HCT116 (cell line): ENCODE measurements around the gene PSME2. TPM values are rescaled to one million over a fixed set of nuclear protein-coding genes. Genes with fewer than 3 reads are reported as not detected.

Experiments used
- ATAC-seq: fragments of 200-7000 bp; cut with Tn5 transposase; 2 replicates; pipeline ENCODE4 v1.9.1; 2020; ENCODE audit warnings: mild to moderate bottlenecking, moderate library complexity
- BruUV-seq: library from RNA; stranded (reverse); fragments of 400-500 nt; replicated peaks from 2 replicates; lab custom pipeline; 2021; lab: Mats Ljungman, UMichigan
- CTCF ChIA-PET: fragments of 300-600 bp; sonication (Branson Sonifier 250); formaldehyde crosslinking; loops from one replicate; lab custom pipeline; 2021; ENCODE audit warnings: antibody characterized with exemption; lab: Charles Lee
- POLR2A ChIA-PET: fragments of 300-600, 350-600 bp; sonication (Branson Sonifier 250); formaldehyde crosslinking; loops from one replicate; lab custom pipeline; 2021; ENCODE audit warnings: antibody characterized with exemption; lab: Charles Lee
- RAD21 ChIA-PET, 2 experiments: fragments of 300-600 bp; sonication (Branson Sonifier 250); formaldehyde crosslinking; loops; one replicate each; lab custom pipeline; 2023; ENCODE audit warnings: low total read pairs in 2 of 2; ENCODE audit not compliant: uncharacterized antibody in 2 of 2, unreplicated experiment in 2 of 2, low non-redundant PET in 1 of 2; lab: Charles Lee
- DNase-seq: peaks from one replicate; pipeline ENCODE4 v3.0.0-alpha.2; 2010; ENCODE audit warnings: low read depth, low spot score
- H2AFZ ChIP-seq: fragments of 200-600 bp; shearing (Covaris generic), sonication (generic); 2 replicates; pipeline ENCODE4 v1.6.1; 2017; ENCODE audit warnings: low read depth, mixed run types, mixed read lengths, antibody characterized with exemption, low read length; ENCODE audit not compliant: poor library complexity, severe bottlenecking
- H3K27ac ChIP-seq: 2 replicates; pipeline ENCODE4 v1.5.1; 2012; ENCODE audit warnings: low read depth, low read length
- H3K27me3 ChIP-seq: fragments of 200-600 bp; sonication (generic); 2 replicates; pipeline ENCODE4 v1.6.1; 2016; ENCODE audit warnings: mixed run types, low read length, mixed read lengths; ENCODE audit not compliant: insufficient read depth
- H3K36me3 ChIP-seq, 2 experiments: fragments of 200-500 bp in 1 of 2; fragments of 200-600 bp in 1 of 2; sonication (Bioruptor generic) in 1 of 2; sonication (generic) in 1 of 2; 2 replicates each; pipeline versions ENCODE4 v1.5.1 to v1.6.1; 2014 to 2016; ENCODE audit warnings: low read length in 2 of 2, inconsistent platforms in 1 of 2, mixed read lengths in 1 of 2, mixed run types in 1 of 2; ENCODE audit not compliant: insufficient read depth in 2 of 2, control insufficient read depth in 1 of 2
- H3K4me1 ChIP-seq, 2 experiments: fragments of 200-600 bp in 1 of 2; sonication (generic) in 1 of 2; 2 replicates each; pipeline versions ENCODE4 v1.5.1 to v1.6.1; 2012 to 2017; ENCODE audit warnings: low read length in 2 of 2, inconsistent platforms in 1 of 2, mild to moderate bottlenecking in 1 of 2, mixed read lengths in 1 of 2, mixed run types in 1 of 2, moderate library complexity in 1 of 2; ENCODE audit not compliant: insufficient read depth in 2 of 2, control insufficient read depth in 1 of 2
- H3K4me2 ChIP-seq: fragments of 200-600 bp; sonication (generic); 2 replicates; pipeline ENCODE4 v1.6.1; 2017; ENCODE audit warnings: mixed run types, low read length, mixed read lengths
- H3K4me3 ChIP-seq, 2 experiments: fragments of 200-600 bp in 1 of 2; sonication (generic) in 1 of 2; replicated peaks in 1 of 2; 2 replicates each; pipeline ENCODE4 v1.5.1; 2011 to 2016; ENCODE audit warnings: low read length in 2 of 2, control low read depth in 1 of 2, low read depth in 1 of 2, mild to moderate bottlenecking in 1 of 2, mixed read lengths in 1 of 2, mixed run types in 1 of 2
- H3K79me2 ChIP-seq: fragments of 200-600 bp; sonication (generic); 2 replicates; pipeline ENCODE4 v1.6.1; 2017; ENCODE audit warnings: mild to moderate bottlenecking, mixed run types, low read length, moderate library complexity, mixed read lengths; ENCODE audit not compliant: insufficient read depth
- H3K9ac ChIP-seq: fragments of 200-600 bp; sonication (generic); 2 replicates; pipeline ENCODE4 v1.6.1; 2016; ENCODE audit warnings: low read length, mixed read lengths
- H3K9me2 ChIP-seq: fragments of 200-600 bp; sonication (generic), shearing (Covaris generic); 2 replicates; pipeline ENCODE4 v1.6.1; 2017; ENCODE audit warnings: mixed run types, mild to moderate bottlenecking, moderate library complexity; ENCODE audit not compliant: insufficient read depth
- H3K9me3 ChIP-seq, 2 experiments: fragments of 200-500 bp in 1 of 2; fragments of 200-600 bp in 1 of 2; sonication (Bioruptor generic) in 1 of 2; sonication (generic) in 1 of 2; 2 replicates each; pipeline ENCODE4 v1.6.1; 2014 to 2017; ENCODE audit warnings: low read length in 2 of 2, mixed read lengths in 2 of 2, inconsistent platforms in 1 of 2, low read depth in 1 of 2, mild to moderate bottlenecking in 1 of 2, mixed run types in 1 of 2, moderate library complexity in 1 of 2; ENCODE audit not compliant: control insufficient read depth in 1 of 2, insufficient read depth in 1 of 2
- H4K20me1 ChIP-seq: fragments of 200-600 bp; sonication (generic), shearing (Covaris generic); 2 replicates; pipeline ENCODE4 v1.6.1; 2017; ENCODE audit warnings: mixed run types, mild to moderate bottlenecking, moderate library complexity; ENCODE audit not compliant: insufficient read depth
- ATF3 ChIP-seq: IDR thresholded peaks from 2 replicates; pipeline ENCODE4 v1.6.1; 2012
- CBX3 ChIP-seq: IDR thresholded peaks from 2 replicates; pipeline ENCODE4 v1.6.1; 2012; ENCODE audit warnings: low read depth
- CEBPB ChIP-seq: IDR thresholded peaks from 2 replicates; pipeline ENCODE4 v1.6.1; 2012; ENCODE audit warnings: low read depth
- CTCF ChIP-seq, 3 experiments: fragments of 200-600 bp in 1 of 3; sonication (generic) in 1 of 3; IDR thresholded peaks in 2 of 3; conservative IDR thresholded peaks in 1 of 3; 2 replicates each; pipeline ENCODE4 v1.5.1; 2012 to 2017; ENCODE audit warnings: low read depth in 2 of 3, low read length in 2 of 3, antibody characterized with exemption in 1 of 3, borderline replicate concordance in 1 of 3, control low read depth in 1 of 3, mild to moderate bottlenecking in 1 of 3, mixed read lengths in 1 of 3, mixed run types in 1 of 3, moderate library complexity in 1 of 3; ENCODE audit not compliant: insufficient read depth in 1 of 3
- EGR1 ChIP-seq: IDR thresholded peaks from 2 replicates; pipeline ENCODE4 v1.6.1; 2012; ENCODE audit warnings: low read depth
- ELF1 ChIP-seq: IDR thresholded peaks from 2 replicates; pipeline ENCODE4 v1.6.1; 2012; ENCODE audit warnings: low read depth, borderline replicate concordance
- EZH2 ChIP-seq: fragments of 200-600 bp; sonication (generic); IDR thresholded peaks from 2 replicates; pipeline ENCODE4 v1.6.1; 2017; ENCODE audit warnings: antibody characterized with exemption, mixed run types
- POLR2A ChIP-seq: IDR thresholded peaks from 2 replicates; pipeline ENCODE4 v1.7.0; 2011; ENCODE audit warnings: borderline replicate concordance; ENCODE audit not compliant: insufficient read depth, insufficient read length; ENCODE audit errors: extremely low read depth
- POLR2AphosphoS5 ChIP-seq: IDR thresholded peaks from 2 replicates; pipeline ENCODE4 v1.6.1; 2011; ENCODE audit warnings: mild to moderate bottlenecking, low read depth, low read length, moderate library complexity
- SP1 ChIP-seq: IDR thresholded peaks from 2 replicates; pipeline ENCODE4 v1.6.1; 2012; ENCODE audit warnings: low read depth
- SRF ChIP-seq: IDR thresholded peaks from 2 replicates; pipeline ENCODE4 v1.6.1; 2012; ENCODE audit warnings: low read depth
- TCF7L2 ChIP-seq: IDR thresholded peaks from 2 replicates; pipeline ENCODE4 v1.7.0; 2011; ENCODE audit warnings: borderline replicate concordance, inconsistent platforms; ENCODE audit not compliant: insufficient read depth, insufficient read length; ENCODE audit errors: extremely low read depth
- YY1 ChIP-seq: IDR thresholded peaks from 2 replicates; pipeline ENCODE4 v1.6.1; 2011; ENCODE audit warnings: low read length, low read depth, moderate library complexity, mild to moderate bottlenecking; ENCODE audit not compliant: insufficient replicate concordance; ENCODE audit errors: extremely low read depth
- ZFX ChIP-seq: fragments of 450-650 bp; IDR thresholded peaks from 2 replicates; pipeline ENCODE4 v1.6.1; 2017
- ZNF274 ChIP-seq: fragments of 200-500 bp; sonication (Bioruptor generic); IDR thresholded peaks from 2 replicates; pipeline ENCODE4 v1.6.1; 2014; ENCODE audit warnings: mild to moderate bottlenecking, low read depth, low read length, inconsistent platforms
- intact Hi-C: fragments of 100-400 bp; cut with micrococcal nuclease; formaldehyde crosslinking; loops from 2 replicates; pipeline ENCODE4 v1.10.0; 2022
- total RNA-seq: library from RNA; stranded (reverse); gene quantifications from one replicate; pipeline ENCODE4 v1.2.1, GENCODE V29; 2021; ENCODE audit not compliant: unreplicated experiment
- TF ChIP-seq, protein P1 (sequence below): IDR thresholded peaks from 2 replicates; pipeline ENCODE4 v1.6.1; 2012

The PSME2 gene
- total RNA-seq, 1 experiment from 2014 or later: 160 TPM

DNA sequence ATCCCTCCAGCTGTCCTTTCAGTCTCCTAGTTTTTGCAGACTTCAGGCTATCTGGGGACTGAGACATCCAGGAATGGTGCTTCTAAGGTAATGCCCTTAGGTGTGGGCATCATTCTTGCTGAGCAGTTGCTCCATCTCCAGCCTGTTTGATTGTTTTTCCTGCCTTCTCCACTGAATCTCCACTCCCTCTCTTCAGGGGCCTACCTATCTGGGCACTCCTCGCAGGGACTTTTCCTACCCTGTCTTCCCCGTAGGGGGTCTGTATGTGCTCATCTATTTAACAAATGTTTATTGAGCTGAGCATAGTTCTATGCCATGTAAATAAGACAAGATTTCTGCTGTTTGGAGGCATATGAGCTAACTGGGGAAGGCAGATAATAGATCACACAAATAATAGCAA, 13.4 kb downstream of the PSME2 start (continued):
- no peak for TF ChIP-seq YY1

- Histone ChIP-seq H3K9me2 (no peaks in the 10 kb centered on the region), H3K9ac (no peak overlapping the region), H4K20me1 (no peaks in the 10 kb centered on the region), H3K4me3 (no peak overlapping the region), H3K27ac (no peak overlapping the region), H3K27me3 (no peaks in the 10 kb centered on the region), H3K9me3 (no peaks in the 10 kb centered on the region), H2AFZ (no peak overlapping the region), H3K4me2 (no peak overlapping the region), H3K79me2 (peaks cover 3% of the 10 kb centered on the region; the same call in 1 of the 2 replicates), H3K4me1 (peaks cover 9 to 15% of the 10 kb centered on the region in 2 experiments; a peak in 3 of 4 replicates), H3K36me3 (no peaks in the 10 kb centered on the region)
- ChIA-PET POLR2A (no interaction called here), CTCF (no interaction called here), RAD21 (no interaction called here)
- DNase-seq: no peak
- no TSS peak for BruUV-seq
- intact Hi-C loops: no loop called here
- no peak for ATAC-seq
- TF ChIP-seq TCF7L2 (no peak), CBX3 (no peak), CEBPB (no peak), SRF (no peak), EGR1 (no peak)
- TF ChIP-seq, protein P1, sequence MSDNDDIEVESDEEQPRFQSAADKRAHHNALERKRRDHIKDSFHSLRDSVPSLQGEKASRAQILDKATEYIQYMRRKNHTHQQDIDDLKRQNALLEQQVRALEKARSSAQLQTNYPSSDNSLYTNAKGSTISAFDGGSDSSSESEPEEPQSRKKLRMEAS: no peak
Observed at GRCh38 chr14:24132061-24132685, 14.2 kb downstream of the PSME2 start.

DNA sequence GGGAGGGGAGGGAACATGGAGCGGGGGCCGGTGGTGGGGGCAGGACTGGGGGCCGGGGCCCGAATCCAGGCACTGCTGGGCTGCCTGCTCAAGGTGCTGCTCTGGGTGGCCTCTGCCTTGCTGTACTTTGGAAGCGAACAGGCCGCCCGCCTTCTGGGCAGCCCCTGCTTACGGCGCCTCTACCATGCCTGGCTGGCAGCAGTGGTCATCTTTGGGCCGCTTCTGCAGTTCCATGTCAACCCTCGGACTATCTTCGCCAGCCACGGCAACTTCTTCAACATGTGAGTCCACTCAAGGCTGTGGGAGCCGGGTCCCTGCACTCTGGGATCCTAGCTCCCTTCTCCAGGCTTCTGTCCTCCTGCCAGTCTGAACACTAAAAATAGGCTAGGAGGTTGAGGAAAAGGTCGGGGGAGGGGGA, 14.9 kb downstream of the PSME2 start:
- H3K4me1 ChIP-seq: peaks cover 7 to 9% of the 10 kb centered on the region in 2 experiments; a peak in 3 of 4 replicates
- H3K9me2 ChIP-seq: no peaks in the 10 kb centered on the region
- H3K9ac ChIP-seq: no peak overlapping the region
- peaks cover 1% of the 10 kb centered on the region; the same call in 1 of the 2 replicates for H3K79me2 ChIP-seq
- no peaks in the 10 kb centered on the region for H3K9me3 ChIP-seq
- DNase-seq: no peak
- ATAC-seq: no peak
- no TSS peak for BruUV-seq
- H3K36me3 ChIP-seq: no peaks in the 10 kb centered on the region
- no peaks in the 10 kb centered on the region for H3K27me3 ChIP-seq
- intact Hi-C loops: no loop called here
- H3K4me2 ChIP-seq: no peak overlapping the region
- no peak overlapping the region for H2AFZ ChIP-seq
- no peak overlapping the region for H3K4me3 ChIP-seq
- CTCF ChIA-PET: no interaction called here
- RAD21 ChIA-PET: no interaction called here
- POLR2A ChIA-PET: interaction anchor here (3.0 kb wide), 1 partner anchor 17 kb away, joined by 8 read pairs; the partner anchor contains the start of genes DCAF11 and NRL
- H3K27ac ChIP-seq: no peak overlapping the region
- H4K20me1 ChIP-seq: no peaks in the 10 kb centered on the region
- TF ChIP-seq, protein P1: no peak
- no peak for TF ChIP-seq ELF1
- TF ChIP-seq ATF3: no peak
- TF ChIP-seq EZH2: no peak
- no peak for TF ChIP-seq SP1
- no peak for TF ChIP-seq CBX3
- TF ChIP-seq ZFX: no peak
- no peak for TF ChIP-seq ZNF274
- TF ChIP-seq CTCF (IDR thresholded peaks at IDR 0.05 in 2 of 3, conservative IDR thresholded peaks at IDR 0.05 in 1 of 3; ENCODE audit: borderline replicate concordance in 1 of 3, insufficient read depth in 1 of 3, low read depth in 2 of 3, low read length in 2 of 3): no peak
- no peak for TF ChIP-seq POLR2AphosphoS5
- no peak for TF ChIP-seq POLR2A
- no peak for TF ChIP-seq TCF7L2
